ENCODE results near the gene ABHD17C.
A peak's percentile ranks its signal among the peaks of the same experiment; 100 is the strongest.

ABHD17C gene

DNA sequence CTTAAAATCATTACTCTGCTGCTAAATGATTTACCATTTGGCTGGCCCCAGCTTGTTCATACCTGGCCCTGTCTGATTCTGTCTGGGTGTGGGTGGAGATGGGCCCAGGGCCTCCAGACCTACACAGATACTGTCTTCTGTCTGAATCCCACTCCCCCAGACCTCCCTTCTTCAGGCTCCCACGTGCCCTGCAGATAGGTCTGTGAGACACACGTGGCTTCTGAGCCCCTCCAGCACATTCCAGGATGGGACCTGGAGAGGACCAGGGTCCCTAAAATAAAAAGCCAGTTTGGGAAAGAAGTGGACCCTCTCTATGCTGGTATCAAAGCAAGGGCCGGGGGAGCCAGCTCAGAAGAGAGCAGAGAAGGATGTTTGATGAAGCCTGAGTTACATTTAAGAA lies 69.4 kb downstream of the ABHD17C start:
- DNase-seq (ENCODE audit: low spot score) = no peak

DNA sequence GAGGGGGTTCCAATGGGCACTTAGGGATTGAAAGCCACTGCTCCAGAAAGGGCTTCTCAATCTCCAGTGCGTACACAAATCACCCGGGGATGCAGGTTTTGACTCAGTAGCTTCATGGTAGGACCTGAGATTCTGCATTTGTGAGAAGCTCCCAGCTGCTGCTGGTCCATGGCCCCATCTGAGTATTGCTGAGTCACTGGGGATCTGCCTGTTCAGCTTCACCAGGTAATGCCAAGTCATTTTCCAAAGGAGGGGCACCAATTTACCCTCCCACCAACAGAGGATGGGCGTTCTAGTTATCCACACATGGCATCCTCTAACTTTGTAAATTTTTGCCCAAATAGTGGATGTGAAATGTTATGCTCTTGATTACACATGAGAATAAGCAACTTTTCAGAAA lies 71.2 kb downstream of the ABHD17C start:
- no peak for DNase-seq (ENCODE audit: low spot score)

DNA sequence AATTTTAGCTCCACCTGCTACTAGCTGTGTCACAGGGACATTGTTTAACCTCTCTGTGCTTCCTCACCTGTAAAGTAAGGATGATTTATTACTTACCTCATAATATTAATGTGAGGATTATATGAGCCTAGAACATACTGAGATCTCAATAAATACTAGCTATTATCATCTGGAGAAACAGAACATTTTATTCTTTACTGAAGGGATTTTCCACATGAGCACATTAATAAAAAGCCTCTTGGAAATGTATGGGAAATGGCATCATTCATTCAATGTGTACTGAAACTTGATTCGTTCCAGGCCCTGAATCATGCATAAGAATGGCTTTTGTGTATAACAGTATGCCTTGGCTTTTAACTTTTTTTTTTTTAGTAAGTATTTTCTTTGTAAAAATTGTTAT lies 73.0 kb downstream of the ABHD17C start:
- DNase-seq (ENCODE audit: low spot score) = no peak

DNA sequence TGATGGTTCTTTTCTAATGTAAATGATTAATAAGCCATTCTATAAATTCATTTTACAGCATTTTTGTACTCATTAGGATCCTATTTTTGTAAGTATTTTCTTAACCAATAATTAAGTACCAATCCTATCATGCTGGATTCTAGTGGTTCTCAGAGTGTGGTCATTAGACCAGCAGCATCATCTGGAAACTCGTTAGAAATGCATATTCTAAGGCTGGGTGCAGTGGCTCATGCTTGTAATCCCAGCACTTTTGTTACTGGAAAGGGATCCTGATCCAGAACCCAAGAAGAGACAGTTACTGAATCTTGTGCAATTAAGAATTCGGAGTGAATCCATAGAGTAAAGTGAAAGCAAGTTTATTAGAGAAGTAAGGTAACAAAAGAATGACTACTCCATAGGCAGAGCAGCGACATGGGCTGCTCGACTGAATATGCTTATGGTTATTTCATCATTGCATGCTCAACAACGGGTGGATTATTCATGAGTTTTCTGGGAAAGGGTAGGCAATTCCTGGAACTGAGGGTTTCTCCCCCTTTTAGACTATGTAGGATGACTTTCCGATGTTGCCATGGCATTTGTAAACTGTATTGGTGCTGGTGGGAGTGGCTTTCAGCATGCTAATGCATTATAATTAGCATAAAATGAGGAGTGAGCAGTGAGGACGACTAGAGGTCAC lies 74.2 kb downstream of the ABHD17C start:
- DNase-seq (ENCODE audit: low spot score) = no peak

DNA sequence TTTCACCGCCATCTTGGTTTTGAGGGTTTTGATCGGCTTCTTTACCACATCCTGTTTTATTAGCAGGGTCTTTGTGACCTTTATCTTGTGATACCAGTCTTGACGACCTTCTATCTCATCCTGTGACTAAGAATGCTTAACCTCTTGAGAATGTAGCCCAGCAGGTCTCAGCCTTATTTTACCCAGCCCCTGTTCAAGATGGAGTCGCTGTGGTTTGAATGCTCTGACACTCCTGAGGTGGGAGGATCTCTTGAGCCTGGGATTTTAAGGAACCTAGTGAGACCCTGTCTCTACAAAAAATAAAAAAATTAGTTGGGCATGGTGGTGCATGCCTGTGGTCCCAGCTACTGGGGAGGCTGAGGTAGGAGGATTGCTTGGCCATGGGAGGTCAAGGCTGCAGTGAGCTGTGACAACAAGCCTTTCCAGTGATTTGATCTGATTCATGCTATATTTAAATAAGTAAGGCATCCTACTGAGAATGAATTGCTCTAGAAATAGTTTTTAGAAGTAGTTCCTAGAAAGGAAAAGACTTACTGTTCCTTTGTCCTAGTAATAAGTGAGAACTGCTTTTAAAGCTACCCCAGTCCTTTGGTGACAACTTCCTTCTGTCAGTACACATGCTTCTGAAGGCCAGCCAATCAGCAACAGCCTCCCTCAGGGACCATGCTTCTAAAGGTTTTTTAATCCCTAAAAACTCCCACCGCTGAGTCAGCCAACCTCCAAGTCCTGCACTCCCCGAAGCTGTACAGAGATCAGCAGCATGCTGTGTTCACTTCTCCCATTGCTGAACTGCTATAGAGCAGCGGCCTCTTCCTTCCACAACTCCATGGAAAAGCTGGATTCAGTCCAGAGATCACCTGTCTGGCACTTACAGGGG lies 75.0 kb downstream of the ABHD17C start:
- no peak for DNase-seq (ENCODE audit: low spot score)

DNA sequence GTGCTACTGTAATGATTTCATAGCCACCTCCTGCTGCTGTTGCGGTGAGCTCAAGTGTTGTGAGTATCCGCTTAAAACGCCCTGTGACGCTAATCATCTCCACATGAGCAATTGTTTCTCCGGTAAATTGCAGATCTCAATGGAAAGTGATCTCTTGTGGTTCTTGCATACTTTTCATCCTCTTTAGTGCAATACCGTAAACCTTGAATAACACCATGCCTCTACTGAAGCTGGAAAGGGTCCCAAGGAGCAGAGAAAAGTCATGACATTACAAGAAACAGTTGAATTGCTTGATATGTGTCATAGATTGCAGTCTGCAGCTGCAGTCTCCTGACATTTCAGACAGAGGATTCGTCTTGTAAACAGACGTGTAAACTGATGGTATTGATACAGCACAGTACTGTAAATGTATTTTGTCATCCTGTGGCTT lies 78.0 kb downstream of the ABHD17C start:
- DNase-seq (ENCODE audit: low spot score) = no peak

DNA sequence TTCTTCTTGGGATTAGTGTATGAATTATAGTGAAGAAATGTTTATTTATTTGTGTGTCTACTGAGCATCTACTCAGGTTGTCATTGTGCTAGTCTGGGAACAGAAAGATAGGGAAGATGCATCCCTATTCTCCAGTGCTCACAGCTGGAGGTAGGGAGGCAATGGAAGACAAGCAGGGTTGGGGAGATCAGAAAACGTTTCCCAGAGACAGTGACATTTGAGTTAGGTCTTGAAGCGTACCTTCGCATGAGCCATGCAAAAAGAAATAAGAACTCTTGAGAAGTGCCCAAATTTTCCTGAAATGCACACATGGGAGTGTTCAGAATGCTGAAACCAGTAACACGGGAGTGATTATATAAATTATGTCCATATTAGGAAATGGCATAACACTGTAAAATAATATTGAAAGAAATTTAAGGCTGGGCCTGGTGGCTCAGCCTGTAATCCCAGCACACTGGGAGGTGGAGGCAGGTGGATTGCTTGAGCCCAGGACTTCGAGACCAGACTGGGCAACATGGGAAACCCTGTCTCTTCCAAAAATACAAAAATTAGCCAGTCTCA lies 78.8 kb downstream of the ABHD17C start:
- no peak for DNase-seq (ENCODE audit: low spot score)

DNA sequence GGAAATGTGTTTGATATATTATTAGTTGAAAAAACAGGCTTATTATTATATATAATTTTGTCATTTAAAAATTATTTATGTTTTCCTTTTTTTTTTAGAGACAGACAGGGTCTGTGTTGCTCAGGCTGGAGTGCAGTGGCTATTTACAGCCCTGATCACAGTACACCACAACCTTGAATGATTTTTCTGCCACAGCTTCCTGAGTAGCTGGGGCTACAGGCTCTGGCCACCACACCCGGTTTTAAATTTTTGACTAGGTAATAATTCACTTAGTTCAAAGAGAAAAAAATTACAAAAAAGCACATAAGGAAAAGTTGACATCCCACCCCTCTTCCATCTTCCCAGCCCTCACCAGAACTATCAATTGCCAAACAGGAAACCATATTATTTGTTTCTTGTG lies 79.4 kb downstream of the ABHD17C start:
- DNase-seq (ENCODE audit: low spot score) = no peak

DNA sequence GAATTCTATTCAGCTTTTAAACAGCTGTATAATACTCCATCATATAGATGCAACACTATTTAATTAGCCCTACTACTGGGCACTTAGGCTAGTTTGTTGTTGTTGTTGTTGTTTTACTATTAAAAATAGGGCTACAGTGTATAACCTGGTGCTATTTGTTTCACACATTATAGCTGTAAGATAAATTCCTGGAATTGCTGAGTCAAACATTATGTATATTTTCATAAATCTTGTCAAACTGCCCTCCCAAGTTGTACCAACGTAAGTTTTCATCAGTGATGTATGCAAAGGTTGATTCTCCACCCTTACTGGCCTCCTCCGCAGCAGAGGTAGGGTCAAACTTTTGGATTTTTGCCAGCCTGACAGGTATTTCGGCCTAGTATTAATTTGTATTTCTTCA lies 80.2 kb downstream of the ABHD17C start:
- no peak for DNase-seq (ENCODE audit: low spot score)

DNA sequence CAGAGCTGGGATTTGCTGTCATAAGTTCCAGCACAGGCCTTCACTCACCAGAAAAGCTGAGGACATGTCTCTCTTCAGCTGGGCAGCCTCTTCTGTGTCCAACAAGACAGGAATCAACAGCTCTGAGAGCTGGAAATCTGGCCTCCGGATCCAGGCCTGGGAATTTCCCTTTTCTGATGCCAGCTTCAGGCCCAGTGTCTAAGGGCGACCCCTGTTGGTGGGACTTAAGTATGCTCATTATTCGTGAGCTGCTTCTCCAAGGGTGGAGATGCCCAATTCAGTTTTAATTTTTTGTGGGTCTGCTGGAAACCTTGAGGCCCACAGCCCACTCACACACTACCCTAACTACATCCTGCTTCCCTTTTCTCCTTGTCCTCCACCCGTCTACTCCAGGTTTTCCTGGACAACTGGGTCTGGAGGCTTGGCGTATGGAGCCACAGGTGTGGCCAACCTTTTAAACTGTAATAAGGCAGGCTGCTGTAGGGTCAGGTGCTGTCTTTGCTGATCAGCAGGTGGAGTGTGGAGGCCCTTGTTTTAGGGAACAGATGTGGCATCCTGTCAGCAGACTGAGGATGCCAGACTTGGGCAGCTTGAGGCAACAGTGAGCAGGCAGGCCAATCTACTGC lies 81.4 kb downstream of the ABHD17C start:
- peak; percentile 49 for DNase-seq (ENCODE audit: low spot score)

DNA sequence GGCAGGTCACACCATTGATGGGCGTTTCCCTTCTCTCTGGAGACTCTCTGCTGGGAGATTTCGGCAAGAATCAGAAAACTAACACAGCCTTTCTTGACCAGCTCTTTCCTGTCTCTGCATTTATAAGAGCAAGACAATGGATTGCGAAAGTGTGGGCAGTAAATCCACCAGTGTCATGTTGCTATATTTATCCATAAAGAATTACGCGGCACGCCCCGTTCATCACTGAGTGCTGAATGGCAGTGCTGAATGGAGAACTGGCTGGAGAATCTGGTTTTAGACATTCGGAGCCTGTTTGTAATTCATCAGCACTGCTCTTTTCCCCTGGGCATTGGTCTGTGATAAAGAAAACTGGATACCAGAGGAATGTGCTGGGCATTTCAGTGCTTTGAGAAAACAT lies 82.0 kb downstream of the ABHD17C start:
- DNase-seq (ENCODE audit: low spot score) = no peak

DNA sequence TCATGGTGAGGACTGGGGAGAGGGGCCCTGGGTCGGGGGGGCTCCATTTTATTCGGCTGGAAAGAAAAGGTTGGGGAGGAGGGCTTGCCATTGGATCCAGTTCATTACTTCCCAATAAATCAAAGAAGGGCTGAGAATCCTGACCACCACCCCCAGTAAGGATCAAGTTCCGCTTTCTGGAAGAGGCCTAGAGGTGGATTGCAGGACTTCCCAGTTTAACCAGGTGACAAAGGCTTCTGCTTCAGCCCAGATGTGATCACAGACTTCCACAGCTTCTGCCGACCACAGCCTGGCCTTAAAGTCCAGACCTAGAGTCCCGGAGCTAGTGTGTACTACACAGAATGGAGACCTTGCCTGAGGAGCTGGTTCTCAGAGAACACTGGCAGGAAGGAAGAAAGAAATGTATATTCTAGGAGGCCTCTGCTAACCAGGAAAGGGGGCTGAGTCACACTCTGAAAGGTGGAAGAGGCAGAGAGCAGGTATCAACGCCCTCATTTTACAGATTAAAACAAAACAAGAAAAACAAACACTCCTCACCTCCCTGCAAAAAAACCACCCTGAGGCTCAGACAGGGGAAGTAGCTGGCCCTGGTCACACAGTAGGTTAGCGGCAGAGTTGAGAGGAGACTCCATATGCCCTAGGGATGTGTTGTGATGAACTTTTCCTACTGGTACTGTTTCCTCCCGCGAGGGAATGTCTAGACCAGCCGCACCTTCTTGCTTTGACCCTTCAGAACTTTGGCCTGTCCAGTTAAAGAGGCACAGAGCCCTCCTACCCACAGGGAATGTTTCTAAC lies 82.9 kb downstream of the ABHD17C start:
- no peak for DNase-seq (ENCODE audit: low spot score)

DNA sequence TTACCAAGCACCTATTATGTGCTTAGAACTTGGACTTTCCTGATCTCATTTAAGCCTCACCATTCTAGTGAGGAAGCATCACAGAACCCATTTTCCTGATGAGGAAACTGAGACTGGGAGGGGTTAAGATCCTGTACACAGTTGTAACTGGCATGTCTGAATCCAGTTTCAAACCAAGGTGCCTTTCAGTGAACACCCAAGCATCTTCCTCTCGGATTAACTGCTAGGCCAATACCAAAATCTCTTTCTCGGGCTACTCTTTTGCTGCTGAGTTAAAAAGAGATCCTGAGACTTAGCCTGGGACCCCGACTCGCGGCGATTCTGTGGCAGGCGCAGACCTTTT lies 83.5 kb downstream of the ABHD17C start:
- DNase-seq (ENCODE audit: low spot score) = no peak

DNA sequence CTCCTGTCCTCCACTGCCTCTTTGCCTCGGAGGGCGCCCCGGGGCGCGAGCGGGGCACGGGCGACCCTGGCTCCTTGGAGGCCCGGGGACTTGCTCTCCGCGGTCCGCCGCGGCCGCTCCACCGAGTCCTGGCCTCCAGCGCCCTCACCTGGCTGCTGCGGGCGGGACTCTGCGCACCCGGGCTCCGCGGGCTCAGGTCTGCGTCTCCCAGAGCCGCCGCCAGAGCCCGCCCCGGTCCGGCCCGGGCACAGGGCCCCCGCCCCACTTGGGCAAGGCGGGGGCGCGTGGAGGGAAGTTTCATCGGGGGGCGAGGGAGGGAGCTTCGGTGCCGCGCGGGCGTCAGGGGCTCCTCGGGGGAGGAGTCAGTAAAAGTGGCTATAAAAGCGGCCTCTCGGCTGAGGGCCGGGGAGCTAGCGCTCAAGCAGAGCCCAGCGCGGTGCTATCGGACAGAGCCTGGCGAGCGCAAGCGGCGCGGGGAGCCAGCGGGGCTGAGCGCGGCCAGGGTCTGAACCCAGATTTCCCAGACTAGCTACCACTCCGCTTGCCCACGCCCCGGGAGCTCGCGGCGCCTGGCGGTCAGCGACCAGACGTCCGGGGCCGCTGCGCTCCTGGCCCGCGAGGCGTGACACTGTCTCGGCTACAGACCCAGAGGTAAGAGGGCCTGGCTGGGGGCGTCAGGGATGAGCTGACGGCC lies 84.0 kb downstream of the ABHD17C start, which contains the start of gene CEMIP:
CEMIP (plus strand) TSS at position 407 of the 694 bp plus-strand sequence. CDS start 94,510 bp downstream, outside the sequence.
- DNase-seq (ENCODE audit: low spot score) = no peak

DNA sequence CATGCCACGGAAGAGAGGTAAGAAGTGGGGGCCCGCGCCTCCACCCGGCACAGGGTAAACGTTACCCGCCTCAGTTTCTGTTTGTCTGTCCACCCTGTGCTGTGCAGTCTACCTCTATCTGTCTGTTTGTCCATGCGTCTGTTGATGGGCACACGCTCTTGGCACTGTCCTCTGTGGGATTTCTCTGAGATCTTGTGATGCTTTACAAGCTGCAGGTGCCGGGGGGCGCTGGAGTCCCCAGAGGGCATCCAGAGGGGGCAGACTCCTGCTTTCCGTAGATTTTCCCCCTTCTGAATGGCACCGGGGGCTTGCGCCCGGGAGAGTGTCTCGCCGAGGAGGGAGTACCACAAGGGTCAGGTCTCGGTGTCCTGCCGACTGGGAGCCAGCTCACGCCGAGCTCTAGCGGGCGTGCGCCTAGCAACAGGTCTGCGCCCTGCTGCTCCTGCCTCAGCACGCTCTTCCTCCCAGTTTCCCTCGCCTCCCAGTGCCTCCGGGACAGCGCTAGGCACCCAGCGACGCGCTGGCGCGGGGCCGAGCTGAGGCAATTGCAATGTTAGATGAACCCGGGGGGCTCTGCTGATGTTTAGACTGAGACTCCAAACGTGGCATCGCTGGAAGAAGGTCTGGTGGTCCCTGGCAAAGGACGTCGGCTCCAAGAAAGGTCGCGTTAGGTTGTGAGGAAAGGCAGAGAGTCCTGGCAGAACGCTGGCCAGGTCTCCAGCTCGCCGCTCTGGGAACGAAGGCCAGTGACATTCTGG lies 84.7 kb downstream of the ABHD17C start:
- no peak for DNase-seq (ENCODE audit: low spot score)

DNA sequence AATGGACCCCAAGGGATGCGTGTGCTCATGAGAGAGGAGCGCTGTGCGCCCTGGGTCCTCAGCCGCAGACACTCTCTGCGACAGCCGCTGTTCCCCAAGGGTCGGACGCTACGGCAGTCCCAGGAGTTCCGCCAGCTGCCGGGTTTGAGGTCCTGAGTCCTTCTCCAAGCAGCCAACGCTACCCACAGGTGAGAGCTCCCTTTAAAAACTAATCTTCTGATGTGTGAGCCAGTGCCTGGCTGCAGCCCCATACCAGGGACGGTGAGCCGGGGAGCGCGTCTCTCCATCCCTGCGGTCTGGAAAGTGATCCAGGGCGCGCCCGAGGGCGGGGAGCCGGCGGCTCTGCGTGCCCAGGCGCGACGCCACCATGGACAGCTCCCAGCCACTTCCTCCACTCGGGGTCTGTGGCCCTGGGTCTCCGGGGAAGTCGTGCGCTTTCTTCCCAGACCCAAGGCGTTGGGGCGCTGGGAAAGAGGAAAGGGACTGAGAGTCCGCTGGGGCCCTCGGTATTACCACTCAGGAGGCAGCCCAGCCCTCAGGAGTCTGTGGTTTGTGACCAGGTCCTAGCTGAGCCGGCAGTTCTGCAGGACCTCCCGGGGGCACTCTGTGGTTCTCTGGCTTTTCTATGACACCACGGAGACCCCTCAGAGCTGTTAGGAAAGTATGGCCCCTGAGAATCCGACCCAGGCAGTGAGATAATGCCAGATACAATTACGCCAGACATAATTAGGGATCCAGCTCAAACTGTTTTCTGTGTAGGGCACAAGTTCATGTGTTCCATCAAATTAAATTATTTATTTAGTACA lies 85.5 kb downstream of the ABHD17C start:
- no peak for DNase-seq (ENCODE audit: low spot score)

DNA sequence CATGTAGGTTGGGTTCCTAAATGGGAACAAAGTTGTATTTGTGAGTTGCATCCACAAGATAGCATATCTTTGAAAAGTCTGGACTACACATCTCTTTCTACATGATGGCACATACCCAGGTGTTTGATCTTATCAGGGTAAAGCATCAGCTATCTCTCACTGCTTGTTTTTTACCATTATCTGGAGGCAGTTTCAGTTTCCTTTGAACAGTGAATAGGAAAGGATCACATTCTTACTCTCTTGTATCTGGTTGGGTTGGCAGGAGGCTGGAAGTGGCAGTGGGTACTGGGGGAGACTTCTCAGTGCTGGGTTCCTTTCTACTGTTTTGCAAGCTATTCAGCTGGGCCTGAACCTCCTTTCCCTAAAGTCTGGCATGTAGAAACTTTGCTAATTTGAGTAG lies 88.2 kb downstream of the ABHD17C start:
- no peak for DNase-seq (ENCODE audit: low spot score)

DNA sequence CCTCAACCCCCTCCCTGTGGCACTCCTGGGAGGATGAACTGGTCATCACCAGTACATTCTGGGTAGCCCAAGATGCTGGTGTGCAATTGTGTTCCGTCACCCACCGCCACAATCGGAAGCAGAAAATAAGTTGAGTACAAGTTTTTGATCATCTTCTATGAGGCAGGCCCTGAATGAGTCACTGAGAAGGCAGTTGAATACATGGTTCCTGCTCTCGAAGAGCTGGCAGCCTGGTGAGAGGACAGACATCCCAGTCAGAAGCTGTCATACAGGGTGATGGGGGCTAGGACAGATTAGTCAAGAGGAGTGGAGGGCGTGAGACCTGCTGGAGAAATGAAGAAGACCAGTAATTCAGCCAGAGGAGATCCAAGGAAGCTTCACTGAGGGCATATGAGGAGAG lies 90.2 kb downstream of the ABHD17C start:
- DNase-seq (ENCODE audit: low spot score) = no peak

DNA sequence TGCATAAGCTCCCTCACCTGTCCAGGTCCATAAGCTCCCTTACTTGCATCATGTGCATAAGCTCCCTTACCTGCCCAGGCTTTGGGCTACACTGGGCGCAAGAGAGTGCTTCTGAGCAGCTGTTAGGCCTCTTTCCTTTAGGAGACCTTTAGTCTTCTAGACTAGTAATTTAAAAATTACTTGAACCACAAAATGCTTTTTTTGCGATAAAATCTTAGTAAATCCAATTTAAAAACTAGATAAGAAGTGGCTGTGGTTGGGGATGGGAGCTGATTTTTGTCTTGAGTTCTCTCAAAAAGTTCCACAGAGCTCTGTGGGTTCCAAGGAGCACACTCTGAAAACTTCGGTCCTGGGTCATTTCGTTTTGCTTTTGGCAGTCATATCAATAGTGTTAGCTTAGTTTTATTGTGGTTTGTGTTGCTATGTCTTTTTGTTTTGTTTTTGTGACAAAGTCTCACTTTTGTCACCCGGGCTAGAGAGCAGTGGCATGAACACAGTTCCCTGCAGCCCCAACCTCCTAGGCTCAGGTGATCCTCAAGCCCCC lies 90.8 kb downstream of the ABHD17C start:
- DNase-seq (ENCODE audit: low spot score) = no peak

Data from CD4-positive, alpha-beta T cell treated with Interleukin-6 at 100 ng/mL for 8 hours (primary cell).